ENCODE data around the gene CREBBP.

CREBBP gene

GRCh38 chr16:3729161-3730112 lies 151.1 kb downstream of the CREBBP start:
- DNase-seq (ENCODE audit: extremely low read depth, low read depth): no peak
- H3K4me3 ChIP-seq (replicated peaks; ENCODE audit: low read depth, low read length): no peak overlapping the region
- TF ChIP-seq, protein P1, sequence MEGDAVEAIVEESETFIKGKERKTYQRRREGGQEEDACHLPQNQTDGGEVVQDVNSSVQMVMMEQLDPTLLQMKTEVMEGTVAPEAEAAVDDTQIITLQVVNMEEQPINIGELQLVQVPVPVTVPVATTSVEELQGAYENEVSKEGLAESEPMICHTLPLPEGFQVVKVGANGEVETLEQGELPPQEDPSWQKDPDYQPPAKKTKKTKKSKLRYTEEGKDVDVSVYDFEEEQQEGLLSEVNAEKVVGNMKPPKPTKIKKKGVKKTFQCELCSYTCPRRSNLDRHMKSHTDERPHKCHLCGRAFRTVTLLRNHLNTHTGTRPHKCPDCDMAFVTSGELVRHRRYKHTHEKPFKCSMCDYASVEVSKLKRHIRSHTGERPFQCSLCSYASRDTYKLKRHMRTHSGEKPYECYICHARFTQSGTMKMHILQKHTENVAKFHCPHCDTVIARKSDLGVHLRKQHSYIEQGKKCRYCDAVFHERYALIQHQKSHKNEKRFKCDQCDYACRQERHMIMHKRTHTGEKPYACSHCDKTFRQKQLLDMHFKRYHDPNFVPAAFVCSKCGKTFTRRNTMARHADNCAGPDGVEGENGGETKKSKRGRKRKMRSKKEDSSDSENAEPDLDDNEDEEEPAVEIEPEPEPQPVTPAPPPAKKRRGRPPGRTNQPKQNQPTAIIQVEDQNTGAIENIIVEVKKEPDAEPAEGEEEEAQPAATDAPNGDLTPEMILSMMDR (IDR thresholded peaks at IDR 0.05; ENCODE audit: low read depth, low read length, missing control alignments): no peak

GRCh38 chr16:3728424-3729160 lies 151.9 kb downstream of the CREBBP start:
- DNase-seq (ENCODE audit: extremely low read depth, low read depth): no peak
- no peak overlapping the region for H3K4me3 ChIP-seq (replicated peaks; ENCODE audit: low read depth, low read length)
- TF ChIP-seq, protein P1 (IDR thresholded peaks at IDR 0.05; ENCODE audit: low read depth, low read length, missing control alignments): no peak

DNA sequence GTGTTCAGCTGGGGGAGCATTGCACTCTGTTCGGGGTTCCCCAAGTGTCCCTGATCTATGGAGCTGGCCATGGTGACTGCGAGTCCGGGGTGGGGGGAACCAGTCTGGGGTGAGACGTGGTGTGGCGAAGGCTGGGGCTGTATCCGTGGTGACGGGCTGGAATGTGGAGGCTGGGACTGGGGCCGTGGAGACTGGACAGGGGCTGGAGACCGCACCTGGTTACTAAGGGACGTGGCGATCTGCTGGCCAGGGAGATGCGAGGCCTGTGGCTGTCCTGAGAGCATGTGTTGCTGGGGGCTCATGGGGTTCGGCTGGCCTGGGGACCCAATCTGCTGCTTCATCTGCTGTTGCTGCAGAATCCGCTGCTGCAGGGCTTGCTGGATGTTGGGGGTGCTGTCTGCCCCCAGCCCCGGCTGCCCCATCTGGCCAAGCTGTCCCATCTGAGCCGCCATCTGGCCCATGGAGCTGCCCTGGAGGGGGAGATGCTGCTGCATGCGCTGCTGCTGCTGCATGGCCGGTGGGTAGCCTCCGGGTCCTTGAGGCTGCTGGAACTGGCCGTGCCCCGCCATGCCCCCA lies 152.6 kb downstream of the CREBBP start:
- TF ChIP-seq, protein P1 (IDR thresholded peaks at IDR 0.05; ENCODE audit: low read depth, low read length, missing control alignments): no peak
- no peak for DNase-seq (ENCODE audit: extremely low read depth, low read depth)
- H3K4me3 ChIP-seq (replicated peaks; ENCODE audit: low read depth, low read length): no peak overlapping the region

DNA sequence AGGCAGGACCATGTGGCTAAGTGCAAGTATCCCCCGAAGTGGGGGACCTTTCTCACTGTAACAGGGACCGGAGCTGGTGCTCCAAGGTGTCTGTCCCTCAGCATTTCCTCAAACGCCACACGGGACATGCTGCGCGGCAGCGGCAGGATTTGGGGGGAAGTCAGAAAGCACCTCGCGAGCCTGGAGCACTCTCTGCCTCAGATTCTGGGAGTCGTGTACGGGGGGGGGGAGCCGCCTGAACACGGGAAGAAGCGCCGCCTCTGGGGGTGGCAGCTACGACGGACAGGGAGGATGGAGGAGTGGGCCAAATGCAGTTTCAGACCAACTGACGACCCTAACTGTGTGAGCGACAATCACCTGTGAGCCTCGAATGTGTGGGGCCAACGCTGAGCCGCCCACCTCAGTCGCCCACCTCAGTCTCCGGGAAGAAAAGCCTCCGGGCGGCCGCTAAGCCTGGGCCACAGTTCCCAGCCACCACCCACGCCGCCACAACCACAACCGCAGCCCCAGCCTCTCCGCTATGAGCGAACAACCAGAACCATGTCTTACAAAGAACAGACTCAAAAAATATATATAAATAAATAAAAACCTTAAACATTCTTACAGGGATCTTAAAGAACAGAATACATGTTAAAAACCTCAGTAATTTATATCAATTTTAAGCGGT lies 154.4 kb downstream of the CREBBP start:
- no peak overlapping the region for H3K4me3 ChIP-seq (replicated peaks; ENCODE audit: low read depth, low read length)
- no peak for DNase-seq (ENCODE audit: extremely low read depth, low read depth)
- TF ChIP-seq, protein P1 (IDR thresholded peaks at IDR 0.05; ENCODE audit: low read depth, low read length, missing control alignments): no peak

- TF ChIP-seq, protein P1 (IDR thresholded peaks at IDR 0.05; ENCODE audit: low read depth, low read length, missing control alignments): no peak
- DNase-seq (ENCODE audit: extremely low read depth, low read depth): no peak
- no peak overlapping the region for H3K4me3 ChIP-seq (replicated peaks; ENCODE audit: low read depth, low read length)
Measured at GRCh38 chr16:3725276-3725675, 155.2 kb downstream of the CREBBP start.

GRCh38 chr16:3722508-3722907 lies 158.0 kb downstream of the CREBBP start:
- TF ChIP-seq, protein P1 (IDR thresholded peaks at IDR 0.05; ENCODE audit: low read depth, low read length, missing control alignments): no peak
- H3K4me3 ChIP-seq (replicated peaks; ENCODE audit: low read depth, low read length): no peak overlapping the region
- no peak for DNase-seq (ENCODE audit: extremely low read depth, low read depth)
